Hematopoietic multipotent progenitor cell treated with erythropoietin and hydrocortisone succinate and interleukin-3 and kit ligand, for 15 days (in vitro differentiated cells): Measurements from ENCODE around the gene VSIG2.

Experiments used
- DNase-seq: peaks from one replicate; pipeline ENCODE4 v3.0.0-alpha.2; 2015; ENCODE audit warnings: low spot score

VSIG2 gene

DNA sequence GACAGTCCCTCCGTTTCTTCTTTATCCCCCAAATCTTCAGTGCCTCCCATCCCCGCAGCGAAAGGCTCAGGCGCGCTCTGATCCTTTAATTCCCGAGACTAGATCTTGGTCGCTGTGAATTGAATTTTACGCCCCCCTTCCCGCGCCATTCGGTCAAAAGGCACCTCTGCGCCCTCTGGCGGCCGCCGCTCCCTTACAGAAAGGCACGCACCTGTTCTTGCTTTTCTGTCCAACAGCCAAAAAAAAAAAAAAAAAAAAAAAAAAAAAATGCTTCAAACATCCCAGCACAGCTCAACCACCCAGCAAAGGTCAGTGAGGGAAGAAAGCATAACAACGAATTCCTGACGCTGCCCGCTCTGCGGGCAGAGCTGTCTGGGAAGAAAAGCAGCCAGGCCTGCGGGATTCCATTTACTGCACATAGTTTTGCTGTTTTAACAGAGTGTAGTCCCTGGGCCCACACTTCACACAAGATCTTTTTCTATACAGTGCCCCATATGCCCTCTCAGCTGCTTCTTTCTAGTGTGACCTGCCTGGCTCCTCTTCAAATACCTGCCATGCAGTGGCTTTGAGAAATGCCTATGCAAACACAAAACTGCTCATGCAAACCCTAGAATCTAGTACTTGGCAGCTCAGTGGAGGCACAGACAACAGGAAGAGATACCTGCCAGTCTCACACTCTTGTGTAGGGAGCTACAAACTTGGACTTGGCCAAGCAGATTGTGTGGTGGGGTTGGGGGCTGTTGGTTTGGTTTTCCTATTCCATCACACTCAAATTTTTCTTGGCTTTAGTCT lies 11.3 kb upstream of the VSIG2 start:
- peak; percentile 68 for DNase-seq

DNA sequence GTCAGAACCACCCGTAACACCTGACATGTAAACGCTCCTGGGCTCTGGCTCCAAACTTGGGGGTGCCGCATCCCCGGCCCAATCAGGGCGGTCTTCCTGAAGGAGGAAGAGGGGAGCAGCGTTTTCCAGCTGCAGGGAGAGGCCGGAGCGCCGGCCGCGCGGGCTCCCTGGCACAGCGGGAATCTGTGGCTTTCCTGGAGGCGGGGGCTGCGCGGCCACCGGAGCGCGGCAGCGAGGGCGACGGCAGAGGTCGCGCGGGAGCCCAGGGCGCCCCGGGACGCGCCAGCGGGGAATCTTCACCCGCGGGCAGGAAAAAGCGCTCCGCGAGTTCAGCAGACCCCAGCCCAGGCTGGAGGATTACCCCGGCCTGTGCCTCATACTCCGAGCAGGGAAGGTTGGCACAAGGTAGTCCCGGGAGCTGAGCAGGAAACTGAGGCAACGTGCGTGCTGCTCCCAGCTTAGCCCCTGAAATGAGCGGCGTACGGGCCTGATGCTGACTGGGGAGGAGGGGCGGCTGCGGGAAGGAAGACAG lies 10.6 kb upstream of the VSIG2 start:
- DNase-seq = no peak

DNA sequence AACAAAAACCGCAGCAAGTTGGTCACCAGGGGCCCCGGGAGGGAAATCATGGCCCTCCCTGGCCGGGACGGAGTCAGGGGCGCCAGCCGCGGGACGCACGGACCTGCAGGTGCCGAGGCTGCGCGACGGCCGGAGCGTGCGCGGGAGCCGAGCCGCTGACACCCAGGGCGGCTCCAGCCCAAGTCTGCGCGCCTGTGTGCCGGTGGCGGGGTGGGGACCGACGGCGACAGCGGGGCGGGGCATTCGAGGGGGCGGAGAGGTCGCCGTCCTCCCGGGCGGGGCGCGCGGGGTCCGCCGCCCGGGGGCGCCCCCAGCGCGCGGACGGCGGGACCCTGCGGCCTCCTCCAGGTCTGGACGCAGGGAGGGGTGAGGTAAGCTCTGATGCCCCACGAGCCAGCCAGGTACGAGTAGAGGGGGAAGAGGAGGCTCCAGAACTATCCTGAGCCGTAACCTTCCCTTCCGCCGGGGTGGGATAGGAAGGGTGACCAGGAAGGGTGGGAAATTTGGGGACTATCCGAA lies 10.1 kb upstream of the VSIG2 start, which contains the start of gene ESAM:
TSS of gene ESAM (minus strand) at position 186 of the 519 bp plus-strand sequence. CDS start at position 50, 136 bp downstream.
- DNase-seq = peak; percentile 27

DNA sequence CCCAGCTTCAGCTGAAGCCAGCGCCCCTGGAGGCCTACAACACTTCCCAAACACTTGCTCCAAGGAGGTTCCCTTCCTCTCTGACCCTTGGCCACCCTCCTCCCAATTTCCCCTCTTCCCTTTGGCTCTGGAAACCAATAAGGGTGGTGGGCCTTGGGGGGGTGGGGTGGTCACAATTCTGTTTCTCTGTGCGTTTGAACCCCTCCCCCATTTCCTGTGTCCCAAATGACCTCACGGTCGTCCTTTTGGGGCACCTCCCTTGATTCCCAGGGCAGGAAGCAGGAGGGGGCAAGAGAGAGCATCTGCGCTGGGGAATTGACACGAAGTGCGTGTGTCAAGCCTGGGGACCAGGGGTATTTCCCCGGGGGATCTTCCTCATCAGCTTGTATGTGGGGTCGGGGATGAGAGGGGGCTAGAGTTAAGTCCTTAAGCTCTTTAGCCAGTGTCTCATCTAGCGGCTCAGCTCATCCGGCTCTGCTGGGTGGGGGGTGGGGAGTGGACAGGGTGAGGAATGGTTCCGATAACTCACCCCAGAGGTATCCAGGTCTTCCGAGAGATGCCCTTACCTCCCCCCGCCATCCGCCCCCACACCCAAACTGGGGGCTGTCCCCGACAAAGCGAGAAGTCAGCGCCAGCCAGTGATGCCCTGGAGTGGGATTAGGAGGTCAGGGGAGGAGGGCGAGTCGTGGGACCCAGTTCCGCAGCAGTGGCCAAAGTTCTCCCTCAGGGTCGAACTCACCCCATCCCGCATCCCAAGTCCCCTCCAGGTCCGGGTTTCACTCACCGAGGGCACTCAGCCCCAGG lies 9.4 kb upstream of the VSIG2 start:
- no peak for DNase-seq

DNA sequence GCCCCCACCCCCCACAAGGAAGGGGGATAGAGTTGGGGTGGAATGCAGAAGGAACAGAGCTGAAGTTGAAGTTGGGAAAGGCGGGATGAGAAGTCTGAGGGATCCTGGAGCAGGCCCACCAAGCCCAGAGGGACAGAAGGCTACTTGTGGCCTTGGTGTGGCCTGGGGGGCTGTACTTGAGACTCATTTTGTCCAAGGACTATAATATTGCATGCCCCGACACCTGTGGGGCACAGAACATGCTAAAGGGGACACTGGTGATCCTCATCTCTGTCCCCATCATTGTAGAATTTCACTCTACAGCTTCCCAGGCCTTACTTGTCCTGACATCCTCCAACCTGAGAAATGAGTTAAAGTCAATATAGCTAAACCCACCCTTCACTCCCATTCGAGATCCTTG lies 8.8 kb upstream of the VSIG2 start:
- no peak for DNase-seq

DNA sequence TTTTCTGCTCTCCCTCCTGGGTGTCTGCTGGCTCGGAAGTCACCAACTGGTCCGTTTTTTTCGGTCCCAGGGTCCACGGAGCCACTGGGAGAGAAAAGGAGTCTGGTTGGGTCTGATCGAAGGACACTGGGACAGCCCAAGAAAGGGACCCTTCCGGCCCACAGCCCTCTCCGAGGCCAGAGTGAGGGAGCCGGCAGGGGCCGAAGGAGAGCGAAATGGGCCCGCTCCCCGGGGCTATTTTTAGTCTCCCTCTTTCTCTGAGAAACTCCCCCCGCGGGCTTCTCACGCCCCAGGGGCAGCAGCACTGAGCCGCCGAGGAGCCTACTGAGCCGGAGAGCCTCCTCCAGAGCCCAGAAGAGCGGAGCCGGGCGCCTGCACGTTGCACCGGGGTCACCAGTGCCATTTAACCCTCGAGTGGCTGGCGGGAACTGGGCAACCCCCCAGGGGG lies 8.2 kb upstream of the VSIG2 start:
- no peak for DNase-seq

DNA sequence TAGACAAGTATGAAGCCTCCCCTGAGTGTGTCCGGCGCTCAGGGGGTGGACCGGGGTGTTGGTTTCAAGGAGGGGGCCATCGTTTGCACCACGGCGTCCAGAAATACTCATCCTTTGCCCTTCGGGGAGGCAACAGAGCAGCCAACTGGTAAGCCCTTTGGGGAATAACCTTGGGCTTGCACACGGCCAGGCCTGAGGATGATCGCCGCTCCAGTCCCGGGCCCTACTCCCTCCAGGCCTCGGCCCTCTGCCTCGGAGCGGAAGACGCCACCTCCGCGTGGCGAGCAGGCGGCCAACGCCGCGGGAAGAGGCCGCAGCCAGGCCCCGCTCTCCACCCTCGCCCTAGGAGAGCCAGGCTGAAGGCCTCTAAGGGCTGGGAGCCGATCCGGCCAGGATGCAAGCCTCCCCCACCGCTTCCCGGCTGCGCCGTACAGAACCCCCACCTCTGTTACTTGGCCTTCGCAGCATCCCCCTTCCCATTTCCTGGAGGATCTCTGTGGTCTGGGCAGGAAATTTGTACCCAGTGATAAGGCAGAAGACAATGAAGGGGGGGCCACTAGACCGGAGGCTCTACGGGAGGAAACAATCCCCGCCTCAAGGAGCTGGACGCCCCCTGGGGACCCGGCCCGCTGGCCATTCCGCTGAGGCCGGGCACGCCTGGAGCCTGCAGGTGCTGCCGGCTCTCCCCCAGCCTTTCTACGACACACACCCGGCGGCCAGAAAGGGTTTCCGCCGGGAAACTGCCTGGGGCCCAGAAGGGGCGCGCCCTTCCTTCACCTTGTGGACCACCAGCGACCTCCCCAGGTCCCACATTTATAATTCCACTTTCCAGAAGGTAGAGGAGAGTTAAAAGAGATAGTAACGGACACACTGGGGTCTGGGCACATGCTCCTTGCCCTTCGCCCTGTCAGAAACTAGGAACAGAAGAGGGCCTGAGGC lies 7.5 kb upstream of the VSIG2 start:
- DNase-seq = no peak

DNA sequence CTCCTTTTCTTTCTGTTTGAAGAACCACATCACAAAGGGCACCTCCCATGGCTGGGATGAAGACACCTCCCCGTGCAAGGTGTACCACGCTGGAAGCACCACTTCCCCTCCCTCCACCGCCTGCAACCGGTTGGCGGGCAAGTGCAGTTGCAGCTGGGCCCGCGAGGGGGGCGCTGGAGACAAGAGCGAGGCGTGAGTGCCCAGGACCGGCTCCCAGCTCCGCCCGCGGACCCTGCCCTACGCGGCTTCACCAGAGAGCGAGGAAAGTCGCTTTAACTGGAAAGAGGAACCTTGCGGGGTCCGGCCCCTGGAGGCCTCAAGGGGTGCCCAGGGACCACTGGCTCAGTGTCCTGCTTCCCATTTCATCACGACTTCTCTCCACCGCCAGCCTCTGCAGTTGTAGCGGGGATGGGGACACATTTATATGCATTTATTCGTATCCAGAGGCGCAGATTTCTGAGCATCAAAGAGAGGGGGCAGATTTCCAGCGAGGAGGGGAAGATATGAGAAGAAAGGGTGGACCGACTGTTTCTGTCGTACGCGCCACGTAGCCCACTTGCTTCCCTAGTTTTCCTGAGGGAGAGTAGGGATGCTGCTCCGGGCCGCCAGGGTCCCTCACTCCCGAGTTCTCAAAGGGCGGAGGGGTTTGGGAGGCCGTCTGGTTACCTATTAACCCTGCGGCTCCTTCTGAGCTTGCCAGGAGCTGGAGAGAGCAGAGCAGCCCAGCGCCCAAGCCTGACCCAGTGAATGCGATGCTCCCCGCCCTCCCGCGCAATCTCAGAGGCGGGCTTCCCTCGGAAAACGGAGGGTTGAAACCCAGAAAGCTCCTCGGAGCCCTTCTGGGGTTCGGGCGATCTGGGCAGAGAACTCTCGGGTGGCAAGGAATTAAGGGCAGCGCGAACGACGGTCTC lies 6.6 kb upstream of the VSIG2 start:
- DNase-seq = no peak

DNA sequence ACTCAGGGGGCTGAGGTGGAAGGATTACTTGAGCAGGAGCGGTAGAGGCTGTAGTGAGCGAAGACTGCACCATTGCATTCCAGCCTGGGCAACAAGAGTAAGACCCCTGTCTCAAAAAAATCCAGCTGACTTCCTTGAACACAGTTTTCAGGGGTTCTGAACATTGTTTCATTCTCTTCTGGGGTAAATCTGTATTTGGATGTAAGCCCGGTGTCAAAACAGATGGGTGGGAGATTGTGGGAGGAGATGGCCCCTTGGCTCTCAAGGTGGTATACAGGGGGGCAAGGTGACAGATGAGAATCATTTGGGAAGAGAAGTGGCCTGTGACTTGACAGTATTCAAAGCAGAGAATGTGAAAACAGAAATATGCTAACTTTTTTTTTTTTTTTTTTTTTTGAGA lies 5.3 kb upstream of the VSIG2 start:
- DNase-seq = no peak

DNA sequence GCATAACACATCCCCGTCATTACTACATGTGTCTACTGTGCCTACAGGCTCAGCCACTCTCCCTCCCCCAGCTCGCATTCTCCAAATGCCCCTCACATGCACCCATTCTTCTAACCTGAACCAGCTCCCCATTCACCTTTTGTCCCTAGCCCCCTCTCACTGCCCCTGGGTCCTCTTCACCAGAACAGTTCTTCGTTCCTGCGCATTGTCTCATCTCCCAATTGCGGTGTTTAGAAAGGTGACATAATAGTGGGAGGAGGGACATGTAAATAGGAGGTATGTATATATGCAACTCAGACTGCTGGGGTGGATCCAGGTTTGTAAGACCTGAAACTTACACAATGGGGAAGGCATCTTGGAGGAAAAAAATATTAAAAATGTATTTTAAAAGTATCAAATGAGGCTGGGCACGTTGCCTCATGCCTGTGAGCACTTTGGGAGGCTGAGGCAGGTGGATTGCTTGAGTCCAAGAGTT lies 4.7 kb upstream of the VSIG2 start:
- DNase-seq = no peak

DNA sequence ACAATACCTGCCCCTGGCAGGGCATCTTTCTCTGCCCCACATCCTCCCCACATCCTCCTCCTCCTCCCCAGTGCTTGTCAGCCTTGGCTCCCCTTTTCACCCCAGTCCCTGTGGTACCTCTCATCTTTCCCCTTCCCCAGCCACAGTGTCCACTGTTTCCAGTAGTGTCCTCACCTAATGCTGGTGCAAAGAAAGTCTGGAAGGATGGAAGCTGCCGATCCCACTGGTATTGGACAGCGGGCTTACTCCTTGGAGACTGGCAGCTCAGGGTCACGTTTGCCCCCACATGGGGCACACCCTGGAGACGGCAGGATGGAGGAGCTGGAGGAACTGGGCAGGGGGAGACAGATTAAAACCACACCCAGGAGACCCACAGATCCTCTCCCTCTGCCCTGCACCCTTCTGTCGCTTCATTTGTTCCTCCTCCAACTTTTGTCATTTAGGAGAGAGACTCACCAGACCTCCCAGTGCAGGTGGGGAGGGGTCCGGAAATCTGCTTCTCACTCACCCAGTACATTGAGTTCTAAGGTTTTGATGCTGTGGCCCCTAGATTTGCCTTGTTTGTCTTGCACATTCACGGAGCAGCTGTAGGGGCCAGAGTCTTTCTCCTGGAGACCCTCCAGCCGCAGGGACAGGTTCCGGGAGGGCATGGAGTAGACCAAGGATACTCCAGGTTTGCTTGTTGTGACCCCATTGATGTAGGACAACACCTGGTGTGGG lies 4.1 kb upstream of the VSIG2 start:
- no peak for DNase-seq

DNA sequence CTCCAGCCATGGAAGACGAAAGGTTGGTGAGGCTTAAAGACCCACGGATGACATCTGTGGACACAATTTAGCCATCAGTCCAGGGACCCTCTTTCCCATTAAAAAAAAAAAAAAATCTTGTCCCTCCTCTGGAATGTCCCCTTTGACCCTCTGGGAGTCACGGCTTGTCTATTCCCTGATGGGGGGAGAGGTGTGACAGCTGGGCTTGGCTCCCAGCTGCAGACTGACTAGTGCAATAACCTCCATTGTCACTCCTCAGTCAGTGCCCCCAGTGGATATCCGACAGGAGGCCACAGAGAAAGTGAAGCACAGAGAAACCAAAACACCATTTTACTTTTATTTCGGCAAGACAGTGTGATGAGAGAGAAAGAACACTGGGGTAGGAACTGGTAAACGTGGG lies 2.7 kb upstream of the VSIG2 start:
- no peak for DNase-seq

DNA sequence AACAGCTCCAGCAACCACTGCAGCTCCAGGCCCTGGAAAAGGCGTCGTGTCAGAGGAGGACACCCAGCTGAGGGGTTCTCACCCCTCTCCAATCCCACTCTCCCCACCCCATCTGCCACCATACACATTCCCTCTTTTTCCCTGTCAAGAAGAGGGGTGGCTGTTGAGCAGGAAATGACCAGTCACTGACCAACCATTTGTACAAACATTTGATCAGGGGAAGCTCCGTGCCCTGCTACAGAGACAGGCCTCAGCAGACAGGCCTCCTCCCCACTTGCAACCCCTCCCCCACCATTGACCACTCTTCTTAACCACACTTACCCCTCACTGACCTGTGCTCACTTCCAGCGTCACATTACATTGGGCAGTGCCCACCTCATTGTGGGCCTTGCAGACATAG lies 2.3 kb upstream of the VSIG2 start:
- DNase-seq = no peak

DNA sequence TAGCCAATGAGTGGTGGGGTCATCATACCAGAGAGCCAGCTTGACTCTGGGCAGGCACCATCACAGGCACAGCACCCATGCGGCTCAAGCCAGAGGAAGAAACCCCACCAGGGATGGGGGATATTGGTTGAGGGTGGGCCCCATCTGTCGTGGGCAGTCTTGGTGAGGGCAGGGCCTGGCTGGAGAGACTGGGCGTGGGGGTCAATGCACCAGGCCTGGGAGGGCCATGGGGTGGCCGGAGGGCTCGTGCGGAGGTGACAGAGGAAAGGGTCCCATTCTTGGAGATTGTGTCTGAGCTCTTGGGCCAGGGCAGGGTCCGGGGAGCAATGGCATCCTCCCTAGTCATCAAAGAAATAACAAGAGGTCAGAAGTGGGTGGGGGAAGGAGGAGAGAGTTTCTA lies 1.6 kb upstream of the VSIG2 start:
- no peak for DNase-seq

DNA sequence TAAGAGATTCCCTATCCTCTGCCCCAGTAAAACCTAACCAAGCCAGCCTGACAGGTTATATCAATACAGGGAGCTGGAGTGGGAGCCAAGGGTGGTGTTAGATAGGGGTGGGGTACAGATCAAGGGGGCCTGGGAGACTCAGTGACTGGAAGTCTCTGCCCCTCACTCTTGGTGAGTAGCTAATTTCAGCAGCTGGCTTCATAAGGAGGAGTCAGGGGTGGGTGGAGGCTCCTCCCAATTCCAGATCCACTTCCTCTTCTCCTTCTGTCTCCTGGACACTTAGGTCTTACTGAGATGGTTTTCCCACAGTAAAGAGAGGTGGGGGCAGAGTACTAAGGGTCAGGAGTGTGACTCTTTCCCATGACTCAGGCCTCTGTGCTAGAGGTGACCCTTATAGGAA lies 1.1 kb upstream of the VSIG2 start:
- no peak for DNase-seq

DNA sequence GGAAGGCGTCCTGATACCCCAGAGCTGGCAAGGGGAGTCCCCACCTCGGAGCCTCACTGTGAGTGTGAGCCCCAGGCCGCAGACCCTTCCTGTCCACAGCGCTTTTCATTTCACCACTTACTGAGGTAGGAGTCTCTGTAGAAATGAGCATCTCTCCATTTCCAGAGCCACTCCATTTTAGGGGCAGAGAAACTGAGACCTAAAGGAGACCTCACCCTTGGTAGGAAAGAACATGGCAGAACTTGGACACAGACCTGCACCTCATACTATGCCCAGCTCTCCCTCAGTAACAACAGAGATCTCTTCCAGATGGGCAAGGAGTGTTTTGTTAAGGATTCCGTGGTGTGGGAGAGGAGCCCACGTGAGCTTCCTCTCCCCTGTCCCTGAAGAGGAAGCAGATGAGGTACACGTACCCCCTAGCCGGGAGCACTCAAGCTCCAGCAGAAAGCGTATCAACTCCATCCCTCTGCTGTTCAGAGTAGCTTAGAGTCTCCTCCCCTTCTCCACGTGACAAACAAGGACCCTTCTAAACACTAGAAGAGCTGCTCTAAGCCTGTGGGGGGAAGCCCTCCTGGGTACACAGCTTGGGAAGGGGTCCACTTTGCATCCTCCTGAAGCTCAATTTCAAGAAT lies 532 bp upstream of the VSIG2 start:
- DNase-seq = no peak

DNA sequence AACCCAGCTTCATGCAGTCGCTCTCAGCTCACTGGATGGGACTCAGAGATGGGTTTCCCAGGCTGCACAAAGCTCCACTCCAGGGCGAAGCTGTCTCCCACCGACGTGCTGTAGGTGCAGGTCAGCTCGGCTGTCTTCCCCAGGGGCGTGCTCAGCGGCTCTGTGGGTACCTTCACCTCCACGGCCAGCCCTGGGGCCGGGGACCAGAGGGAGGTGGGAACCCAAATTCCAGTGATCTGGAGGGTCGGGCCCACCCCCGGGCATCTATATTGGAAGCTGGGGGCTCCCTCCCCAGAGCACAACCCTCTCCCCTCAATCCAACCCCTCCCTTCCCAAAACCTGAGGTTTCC lies 689 bp downstream of the VSIG2 start:
- no peak for DNase-seq

DNA sequence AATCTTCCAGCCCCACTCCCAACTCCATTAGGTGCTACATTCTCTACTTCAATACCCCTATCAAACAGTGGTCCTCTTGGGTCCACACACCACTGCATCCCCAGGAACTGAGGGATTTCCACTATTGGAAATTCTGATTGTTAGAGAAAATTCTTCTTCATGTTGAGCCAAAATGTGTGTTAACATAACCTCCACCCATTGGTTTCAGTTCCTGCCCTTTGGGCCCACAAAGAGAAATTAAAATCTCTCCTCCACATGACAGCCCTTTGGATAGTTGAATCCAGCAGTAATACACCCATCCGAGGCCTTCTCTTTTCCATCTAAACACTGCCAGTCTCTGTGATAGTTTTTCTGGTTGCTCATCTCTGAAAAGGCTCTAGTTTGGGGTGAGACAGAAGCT lies 2.1 kb downstream of the VSIG2 start:
- no peak for DNase-seq
